ENCODE results near the gene LRGUK.

LRGUK gene

DNA sequence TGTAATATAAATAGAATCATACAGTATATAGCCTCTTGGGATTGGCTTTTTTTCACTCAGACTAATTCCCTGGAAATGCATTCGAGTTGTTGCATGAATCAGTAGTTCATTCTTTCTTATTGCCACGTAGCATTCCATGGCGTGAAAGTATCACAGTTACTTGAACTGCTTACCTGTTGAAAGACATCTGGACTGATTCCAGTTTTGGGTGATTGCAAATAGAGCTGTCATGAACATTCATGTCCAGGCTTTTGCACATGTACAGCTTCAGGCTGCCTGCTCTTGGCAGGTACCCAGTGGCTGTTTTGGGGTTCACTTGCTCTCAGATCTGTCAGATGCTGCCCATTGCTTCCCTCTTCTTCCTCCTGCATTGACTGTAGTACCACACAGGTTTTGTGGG lies 54.9 kb downstream of the LRGUK start:
- no peak for DNase-seq (ENCODE audit: low read depth in 1 of 2, low spot score in 1 of 2)

DNA sequence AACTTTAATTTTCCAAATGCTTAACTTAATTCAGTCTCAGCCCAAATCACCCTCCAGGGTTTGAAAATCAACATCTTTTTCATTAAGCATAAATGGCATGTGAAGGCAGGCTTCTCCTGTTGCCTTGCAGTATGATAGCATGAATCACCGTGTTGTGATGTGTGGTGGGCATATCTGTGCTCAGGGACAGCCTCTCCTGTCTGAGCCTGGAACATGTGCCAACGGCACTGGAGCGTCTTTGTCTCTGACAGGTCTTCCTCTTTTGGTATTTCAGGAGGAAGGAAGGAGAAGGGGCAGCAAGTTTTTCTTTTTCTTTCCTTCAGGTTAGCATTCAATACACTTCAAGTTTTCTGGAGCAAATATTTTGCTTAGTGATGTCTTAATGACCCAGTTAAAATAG lies 57.6 kb downstream of the LRGUK start:
- DNase-seq (ENCODE audit: low read depth in 1 of 2, low spot score in 1 of 2): no peak

DNA sequence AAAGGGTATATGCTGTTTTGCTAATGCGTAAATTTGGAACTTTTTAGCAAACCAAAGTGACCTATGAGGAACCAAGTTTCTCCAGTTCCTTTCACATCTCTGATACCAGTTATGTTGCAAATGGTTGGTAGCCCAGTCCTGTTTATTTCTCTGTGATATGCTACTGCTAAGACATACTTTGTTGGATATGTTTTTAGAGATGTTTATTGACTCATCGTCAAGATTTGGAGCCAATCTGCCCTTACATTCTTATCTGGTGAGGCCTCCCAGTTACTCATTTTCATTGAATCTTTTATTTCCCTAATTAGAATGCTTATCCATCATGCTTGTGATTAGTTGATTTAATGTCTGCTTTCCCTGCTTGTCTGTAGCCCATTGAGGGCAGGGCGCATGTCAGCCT lies 58.9 kb downstream of the LRGUK start:
- DNase-seq (ENCODE audit: low read depth in 1 of 2, low spot score in 1 of 2): no peak

DNA sequence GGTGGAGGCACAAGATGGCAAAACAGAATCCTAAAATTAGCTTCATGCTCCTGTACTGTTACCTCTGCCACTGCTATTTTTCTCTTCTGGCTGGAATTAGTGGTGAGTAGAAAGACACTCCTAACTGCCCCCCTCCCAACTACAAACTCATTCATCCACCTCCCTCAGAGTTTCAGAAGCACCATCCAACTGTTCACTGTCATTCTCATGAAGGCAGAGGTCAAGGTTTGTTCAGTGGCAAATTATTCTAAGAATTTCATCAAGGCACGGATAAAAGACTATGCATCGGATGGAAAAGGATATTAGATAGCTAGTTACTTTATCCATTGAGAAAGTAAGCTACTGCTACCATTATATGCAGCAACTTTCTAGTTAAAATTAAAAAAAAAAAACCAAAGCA lies 59.7 kb downstream of the LRGUK start:
- no peak for DNase-seq (ENCODE audit: low read depth in 1 of 2, low spot score in 1 of 2)

DNA sequence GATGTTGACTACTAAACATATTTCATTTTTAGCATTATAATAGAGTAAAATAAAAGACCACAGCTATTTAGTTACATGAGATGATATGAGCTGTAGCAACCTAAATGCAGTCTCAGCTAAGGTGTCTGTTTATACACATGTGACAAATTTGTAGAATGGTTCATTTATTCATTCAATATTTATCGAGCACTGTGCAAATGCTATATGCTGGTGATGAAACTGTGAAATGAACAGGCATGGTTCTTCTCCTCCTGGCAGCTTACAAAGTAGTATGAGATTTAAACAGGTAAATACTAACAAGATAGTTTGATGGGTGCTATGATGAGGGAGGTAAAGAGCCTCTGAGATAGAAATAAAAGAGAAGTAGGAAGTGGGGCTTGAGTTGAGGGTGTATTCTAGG lies 60.8 kb downstream of the LRGUK start:
- no peak for DNase-seq (ENCODE audit: low read depth in 1 of 2, low spot score in 1 of 2)

DNA sequence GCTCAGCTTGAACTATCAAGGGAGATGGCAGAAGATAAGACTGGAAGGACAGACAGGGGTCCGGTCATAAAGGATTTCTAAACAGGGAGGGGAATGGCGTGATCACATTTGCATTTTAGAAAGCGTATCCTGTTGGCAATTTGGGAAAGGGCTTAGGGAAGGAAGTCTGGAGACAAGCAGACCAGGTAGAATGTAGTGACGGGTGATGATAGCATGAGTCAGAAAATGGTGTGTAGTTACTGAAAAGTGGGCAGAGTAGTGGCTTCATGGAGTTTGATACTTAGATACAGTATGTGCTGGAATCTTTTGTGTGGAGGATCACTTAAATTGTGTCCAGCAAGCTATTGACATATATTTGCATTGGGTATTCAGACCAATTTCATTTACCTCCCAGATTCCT lies 61.2 kb downstream of the LRGUK start:
- no peak for DNase-seq (ENCODE audit: low read depth in 1 of 2, low spot score in 1 of 2)

DNA sequence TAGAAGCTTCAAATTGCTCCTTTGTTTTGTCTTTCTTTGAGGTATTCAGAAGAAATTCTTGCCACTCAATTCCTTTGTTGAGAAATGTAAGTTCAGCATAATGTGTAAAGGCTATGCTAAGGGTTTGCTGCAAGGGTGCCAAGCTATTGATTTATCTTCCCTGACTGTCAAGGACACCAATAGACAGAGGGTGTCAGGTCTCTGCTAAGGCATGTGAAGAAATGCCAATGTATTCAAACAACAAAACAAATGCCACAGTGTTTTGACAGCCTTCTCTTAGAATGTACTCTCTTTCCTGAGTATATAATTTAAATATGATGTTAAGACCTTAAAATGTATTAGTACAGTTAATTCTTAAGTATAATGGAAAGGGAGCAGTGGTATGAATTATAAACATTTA lies 62.4 kb downstream of the LRGUK start:
- no peak for DNase-seq (ENCODE audit: low read depth in 1 of 2, low spot score in 1 of 2)

DNA sequence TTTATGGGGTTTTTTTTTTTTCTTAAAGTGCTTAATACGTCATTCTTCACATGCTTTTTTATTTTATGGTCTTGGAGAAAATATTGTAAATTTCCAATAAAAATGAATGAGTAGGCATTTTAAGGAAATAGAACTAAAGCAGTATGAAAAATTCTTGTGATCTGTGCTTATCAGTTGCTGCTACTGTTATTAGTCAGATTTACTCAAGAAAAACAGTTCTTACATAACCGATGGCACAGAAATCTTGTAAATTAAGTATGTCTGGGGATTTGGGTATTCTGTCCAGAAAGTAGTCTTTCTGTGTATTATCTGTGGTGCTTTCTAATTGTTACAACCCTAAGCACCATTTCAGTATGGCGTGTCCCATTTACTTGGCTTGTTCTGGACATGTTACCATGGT lies 64.7 kb downstream of the LRGUK start:
- DNase-seq (ENCODE audit: low read depth in 1 of 2, low spot score in 1 of 2): no peak

DNA sequence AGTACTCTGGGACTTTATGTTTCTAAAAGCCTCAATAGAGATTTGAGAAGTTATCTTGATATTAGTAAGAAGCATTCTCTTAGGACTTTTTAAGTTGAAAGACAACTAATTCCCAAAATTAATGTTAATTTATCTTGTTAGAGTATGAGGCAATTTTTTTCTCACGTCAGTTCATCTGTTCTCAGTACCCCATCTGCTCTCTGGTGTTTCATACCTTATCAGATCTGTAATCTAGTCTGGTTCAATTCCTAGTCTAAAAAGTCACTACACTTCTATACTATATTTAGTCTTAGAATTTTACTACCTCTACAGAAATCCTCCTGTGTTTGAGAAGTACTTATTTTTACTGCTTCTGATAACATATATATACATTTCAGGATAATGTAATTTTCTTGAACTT lies 66.1 kb downstream of the LRGUK start:
- no peak for DNase-seq (ENCODE audit: low read depth in 1 of 2, low spot score in 1 of 2)

DNA sequence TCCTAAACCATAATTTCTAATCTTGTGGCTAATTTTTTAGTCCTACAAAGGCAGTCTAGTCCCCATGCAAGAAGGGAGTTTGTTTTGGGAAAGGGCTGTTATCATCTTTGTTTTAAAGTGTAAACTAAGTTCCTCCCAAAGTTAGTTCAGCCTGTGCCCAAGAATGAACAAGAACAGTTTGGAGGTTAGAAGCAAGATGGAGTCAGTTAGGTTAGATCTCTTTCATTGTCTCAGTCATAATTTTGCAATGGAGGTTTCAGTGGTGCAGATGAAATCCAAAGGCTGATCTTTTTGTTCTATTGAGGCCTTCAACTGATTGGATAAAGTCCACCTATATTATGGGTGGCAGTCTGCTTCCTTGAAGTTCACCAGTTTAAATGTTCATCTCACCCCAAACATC lies 68.1 kb downstream of the LRGUK start:
- no peak for DNase-seq (ENCODE audit: low read depth in 1 of 2, low spot score in 1 of 2)

DNA sequence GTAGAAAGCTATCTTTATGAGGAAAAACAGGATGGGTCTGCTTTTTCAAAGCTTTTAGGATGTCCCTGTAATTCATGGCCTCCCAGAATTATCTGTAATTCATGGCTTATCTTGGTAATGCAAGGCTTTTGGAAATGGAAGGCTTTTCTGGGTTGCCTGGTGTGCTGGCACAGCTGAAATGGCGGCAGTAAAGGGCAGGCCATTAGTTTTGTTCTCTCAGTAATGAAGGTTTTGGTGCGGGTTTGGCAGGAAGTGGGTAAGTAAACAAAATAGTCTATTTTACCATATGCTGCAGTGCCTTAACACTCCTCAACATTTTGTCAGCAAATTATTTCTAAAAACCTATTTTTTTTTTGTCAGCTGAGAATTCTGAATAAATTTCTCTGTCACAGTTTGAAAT lies 69.3 kb downstream of the LRGUK start:
- no peak for DNase-seq (ENCODE audit: low read depth in 1 of 2, low spot score in 1 of 2)

DNA sequence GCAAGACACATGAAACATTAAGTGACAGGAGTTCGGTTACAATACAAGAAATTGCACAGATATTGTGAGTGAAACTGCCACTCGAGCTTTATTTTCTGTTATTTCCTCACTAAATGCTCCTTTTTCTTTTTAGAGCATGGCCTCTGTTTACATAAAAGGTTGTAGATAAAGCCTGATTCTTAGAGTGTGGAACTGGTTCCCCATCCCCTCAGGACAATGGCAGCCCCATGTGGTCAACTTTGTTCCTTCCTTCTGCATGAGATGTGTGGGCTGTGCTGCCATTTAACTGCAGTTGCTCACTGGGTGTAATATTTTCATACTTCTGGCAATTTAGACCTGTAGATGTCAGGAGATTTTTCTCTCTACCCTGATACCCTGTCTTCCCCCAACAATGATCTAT lies 70.2 kb downstream of the LRGUK start:
- no peak for DNase-seq (ENCODE audit: low read depth in 1 of 2, low spot score in 1 of 2)

DNA sequence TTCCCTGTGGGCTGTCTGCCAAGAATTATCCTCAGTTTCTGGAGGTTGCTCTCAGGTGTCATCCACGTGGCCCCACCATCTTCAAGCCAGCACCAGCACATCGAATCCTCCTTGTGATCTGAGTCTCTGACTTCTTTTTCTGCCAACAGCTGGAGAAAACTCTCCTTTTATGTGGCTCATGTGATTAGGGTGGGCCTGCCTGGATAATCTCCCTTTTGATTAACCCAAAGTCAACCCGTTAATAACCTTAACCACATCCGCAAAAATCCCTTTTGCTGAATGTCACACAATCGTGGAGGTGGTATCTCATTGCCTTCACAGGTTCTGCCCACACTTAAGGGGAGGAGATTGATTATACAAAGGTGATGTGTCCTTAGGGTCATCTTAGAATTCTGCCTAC lies 73.8 kb downstream of the LRGUK start:
- no peak for DNase-seq (ENCODE audit: low read depth in 1 of 2, low spot score in 1 of 2)

DNA sequence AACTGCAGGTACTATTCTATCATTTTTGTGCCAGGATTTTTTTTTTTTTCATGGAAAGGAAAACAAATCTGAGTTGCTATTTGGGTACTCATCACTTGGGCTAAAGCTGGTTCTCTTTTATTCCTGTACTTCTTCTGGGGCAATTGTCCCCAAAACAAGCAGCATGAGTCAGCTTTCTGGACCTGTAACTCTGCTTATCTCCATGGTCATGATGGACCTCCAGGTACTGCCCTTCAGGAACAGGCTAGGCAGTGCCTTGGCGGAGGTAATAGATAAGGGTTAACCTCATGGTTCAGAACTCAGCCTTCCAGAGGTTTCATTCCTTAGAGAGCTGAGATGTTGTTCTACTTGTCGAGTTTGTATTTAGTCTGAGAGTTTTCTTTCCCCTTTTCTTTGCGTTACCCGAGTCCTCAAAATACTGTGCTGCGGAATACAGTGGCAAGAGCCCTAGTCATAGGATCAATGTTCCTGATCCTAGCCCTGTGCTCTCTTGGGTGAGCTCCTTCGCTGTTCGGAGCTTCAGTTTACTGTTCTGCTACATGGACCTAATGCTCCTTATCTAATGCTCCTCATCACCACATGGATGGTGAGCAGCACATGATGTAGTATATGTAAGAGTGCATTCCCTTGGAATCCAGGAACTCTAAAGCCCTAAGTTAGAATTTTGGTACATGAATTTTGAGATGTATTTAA lies 74.6 kb downstream of the LRGUK start:
- no peak for DNase-seq (ENCODE audit: low read depth in 1 of 2, low spot score in 1 of 2)

DNA sequence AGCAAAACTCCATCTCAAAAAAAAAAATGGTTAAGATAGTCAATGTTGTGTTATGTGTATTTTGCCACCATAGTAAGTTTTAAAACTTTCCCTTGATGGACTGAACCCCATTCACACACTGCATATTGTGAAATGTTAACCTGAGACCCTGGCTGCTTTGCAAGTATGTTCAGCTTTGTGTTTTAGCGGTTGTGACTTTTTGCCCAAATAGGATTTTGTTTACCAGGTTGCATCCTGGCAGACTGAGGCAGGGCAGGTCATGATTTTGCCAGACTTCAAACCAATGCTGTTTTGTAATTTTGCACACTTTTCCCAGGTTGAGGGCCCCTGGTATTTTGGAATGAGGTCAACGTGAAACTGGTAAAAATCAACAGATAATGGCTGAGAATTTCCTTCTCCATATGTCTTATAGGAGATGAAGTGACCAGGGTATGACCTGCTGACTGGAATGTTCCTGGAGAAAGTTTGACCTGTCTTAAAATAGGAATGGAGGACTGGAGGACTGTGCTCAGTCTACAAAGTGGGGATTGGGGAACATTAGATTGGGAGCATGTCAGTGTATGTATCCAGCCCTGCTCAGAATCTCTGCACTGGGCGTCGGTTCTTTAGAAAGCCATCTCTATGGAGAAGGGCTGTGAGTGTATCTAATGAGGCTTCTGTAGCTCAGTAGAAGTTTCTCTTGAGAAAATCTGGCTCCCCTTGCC lies 76.2 kb downstream of the LRGUK start:
- DNase-seq (ENCODE audit: low read depth in 1 of 2, low spot score in 1 of 2): no peak

DNA sequence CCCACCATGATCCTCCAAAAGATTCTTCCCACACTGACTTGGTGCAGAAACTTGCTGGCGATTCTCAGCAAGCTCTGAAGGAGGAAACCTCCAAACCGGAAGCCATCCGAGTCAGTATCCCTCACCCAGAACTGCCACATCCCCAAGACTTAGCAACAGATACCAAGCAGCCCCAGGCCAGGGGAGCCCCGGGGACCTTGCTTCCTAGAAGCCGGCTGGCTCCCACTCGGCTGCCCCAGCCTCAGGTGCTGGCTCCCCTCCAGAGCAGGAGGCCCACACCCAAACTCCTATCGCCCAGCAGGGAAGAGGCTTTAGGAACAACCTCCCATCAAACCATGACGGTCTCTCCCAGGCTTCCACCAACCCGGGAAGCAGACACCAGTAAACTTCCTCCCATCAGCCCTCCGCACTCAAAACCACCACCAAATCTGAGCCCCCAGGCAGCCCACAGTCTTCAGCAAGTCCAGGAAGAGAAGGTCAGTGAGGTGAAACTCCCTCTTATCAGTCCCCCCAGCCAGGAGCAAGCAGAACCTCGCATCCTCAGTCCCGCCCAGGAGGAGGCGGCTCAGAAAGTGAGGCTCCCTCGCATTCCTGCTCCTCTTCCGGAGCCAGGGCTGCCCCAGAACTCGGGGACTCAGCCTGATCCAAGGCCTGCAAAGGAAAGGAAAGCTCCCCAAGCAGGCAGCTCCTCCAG lies 82.3 kb downstream of the LRGUK start:
- DNase-seq (ENCODE audit: low read depth in 1 of 2, low spot score in 1 of 2): no peak

DNA sequence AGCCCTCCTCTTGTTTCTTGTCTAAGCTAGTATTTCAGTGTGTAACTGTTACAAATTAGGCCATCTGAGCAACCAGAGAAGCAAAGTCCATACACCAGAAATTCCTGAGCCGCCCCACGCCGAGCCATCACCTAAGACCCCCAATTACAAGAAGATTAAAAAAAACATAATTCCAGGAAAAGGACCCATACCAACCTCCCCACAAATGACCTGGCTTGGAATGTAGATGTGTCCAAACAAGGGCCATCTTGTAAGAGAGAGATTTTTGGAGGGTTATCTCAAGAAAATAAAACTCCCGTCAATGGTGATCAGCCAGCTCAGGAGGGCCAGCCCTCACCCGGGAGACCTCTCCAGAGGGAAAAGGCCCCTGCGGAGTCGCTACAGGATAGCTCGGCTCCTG lies 83.1 kb downstream of the LRGUK start:
- no peak for DNase-seq (ENCODE audit: low read depth in 1 of 2, low spot score in 1 of 2)

DNA sequence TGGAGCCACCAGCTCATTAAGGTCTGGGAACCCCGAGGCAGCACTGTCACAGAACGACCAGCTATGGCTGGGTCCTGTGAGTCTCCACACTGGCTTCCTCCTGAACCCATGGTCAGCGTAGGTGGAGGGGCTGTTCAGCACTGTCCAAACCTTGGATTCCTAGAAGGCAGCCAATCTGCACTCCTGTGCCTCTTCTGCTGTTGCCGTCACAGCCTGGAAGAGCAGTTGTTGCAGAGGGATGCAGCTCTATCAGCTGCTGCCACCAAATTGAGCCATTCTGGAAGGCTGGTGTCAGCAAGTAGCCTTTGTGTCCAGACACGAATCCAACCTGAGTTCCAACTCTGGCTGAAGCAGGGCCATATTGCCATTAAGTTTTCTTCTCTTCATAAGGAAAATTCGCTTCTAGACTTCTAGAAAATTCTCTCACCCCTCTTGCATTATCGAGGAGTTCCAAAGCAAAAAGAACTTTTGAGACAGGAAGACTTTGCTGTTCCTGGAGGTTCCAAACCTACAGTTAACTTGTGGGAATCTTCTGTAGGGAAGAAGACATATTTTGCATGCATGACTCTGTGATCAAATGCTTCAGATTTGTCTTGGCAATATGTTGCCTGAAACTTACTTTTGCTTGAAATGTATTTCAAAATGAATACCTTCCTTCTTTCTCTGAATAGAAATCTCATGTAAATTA lies 84.0 kb downstream of the LRGUK start:
- DNase-seq (ENCODE audit: low read depth in 1 of 2, low spot score in 1 of 2): no peak

DNA sequence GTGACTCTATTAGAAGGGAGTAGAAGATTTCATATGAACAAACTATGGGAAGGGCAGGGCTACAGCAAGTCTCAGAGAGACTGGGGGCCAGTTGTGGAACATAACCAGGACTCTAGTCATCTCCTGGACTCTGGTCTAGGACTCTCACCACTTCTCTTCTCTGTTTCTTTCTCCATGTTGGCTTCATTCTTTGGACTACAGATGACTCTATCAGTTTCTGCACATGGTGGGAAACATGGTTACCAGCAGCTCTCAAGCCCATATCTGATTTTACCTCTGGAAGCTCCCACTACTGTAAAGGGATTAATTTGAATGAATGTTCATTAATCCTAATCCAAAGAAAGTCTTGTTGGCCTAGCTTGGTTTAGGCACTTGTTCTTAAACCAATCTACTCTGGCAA lies 84.7 kb downstream of the LRGUK start:
- no peak for DNase-seq (ENCODE audit: low read depth in 1 of 2, low spot score in 1 of 2)

DNA sequence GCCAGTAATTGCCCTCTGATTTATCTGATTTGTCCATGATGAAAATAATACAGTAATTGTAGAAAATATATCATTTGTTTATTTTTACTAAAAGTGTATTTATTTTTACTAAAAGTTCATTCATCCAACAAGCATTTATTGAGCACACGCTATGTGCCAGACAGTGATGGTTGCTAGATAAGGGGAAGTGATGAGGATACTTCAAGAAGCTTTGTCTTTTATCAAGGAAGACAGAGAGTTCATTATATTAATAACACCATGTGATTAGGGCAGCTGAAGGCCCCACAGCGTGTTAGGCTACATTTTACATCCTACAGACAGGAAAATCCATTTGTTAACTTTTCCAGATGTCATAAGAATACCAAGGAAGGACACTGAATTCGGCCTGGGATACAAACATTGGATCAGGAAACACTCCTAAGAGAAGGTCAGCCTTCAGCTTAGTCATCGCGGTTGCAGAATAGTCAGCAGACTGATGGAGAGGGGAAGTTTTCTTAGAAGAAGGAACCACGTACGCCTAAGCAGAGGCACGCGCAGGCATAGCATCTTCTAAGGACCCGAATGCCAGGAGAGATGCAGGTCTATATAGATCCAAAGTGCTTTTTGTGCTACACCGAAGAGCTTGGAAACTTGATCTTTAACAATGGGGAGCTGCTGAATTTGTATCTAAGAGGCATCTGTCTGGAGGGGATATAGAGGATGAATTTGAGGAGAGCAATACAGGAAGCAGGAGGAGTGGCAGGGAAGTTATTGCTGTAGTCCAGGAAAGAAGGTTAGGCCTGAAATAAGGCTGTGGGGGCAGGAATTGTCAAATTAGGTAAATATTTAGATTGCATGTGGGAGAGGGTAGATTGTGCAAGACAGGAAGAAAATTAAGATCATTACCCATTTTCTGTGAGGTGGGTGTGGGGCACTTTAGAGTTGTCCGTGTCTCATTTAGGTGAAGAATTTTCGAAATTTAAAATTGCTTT lies 85.7 kb downstream of the LRGUK start:
- no peak for DNase-seq (ENCODE audit: low read depth in 1 of 2, low spot score in 1 of 2)

DNA sequence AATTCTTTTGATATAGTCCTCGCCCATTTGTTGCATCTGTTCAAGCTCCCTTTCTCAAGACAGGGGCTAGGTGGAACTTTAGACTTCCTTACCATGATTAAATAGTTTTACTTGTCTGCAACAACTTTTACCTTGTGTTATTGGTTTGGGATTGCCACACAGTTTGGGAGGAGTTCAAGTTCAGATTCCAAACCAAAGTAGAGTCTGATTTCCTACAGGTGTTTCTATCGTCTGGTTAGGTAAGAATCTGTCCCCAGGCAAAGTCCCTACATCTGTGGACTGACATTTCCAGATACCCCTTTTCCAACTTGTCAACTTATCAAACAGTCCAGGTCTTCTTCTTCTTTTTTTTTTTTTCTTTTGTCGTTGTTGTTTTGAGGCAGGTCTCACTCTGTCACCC lies 93.1 kb downstream of the LRGUK start:
- no peak for DNase-seq (ENCODE audit: low read depth in 1 of 2, low spot score in 1 of 2)

All from stimulated activated CD4-positive, alpha-beta T cell treated with anti-CD3 and anti-CD28 coated beads, Interleukin-15, amount 100 ng/mL, for 1 hour (primary cell).